ENCODE measurements around the gene CYP2A13.
"Not testable (repeated sequence)": the region's sequence is repeated elsewhere in the genome, so short reads cannot be mapped to it uniquely, and the experiment has no call there.

The CYP2A13 gene, protein sequence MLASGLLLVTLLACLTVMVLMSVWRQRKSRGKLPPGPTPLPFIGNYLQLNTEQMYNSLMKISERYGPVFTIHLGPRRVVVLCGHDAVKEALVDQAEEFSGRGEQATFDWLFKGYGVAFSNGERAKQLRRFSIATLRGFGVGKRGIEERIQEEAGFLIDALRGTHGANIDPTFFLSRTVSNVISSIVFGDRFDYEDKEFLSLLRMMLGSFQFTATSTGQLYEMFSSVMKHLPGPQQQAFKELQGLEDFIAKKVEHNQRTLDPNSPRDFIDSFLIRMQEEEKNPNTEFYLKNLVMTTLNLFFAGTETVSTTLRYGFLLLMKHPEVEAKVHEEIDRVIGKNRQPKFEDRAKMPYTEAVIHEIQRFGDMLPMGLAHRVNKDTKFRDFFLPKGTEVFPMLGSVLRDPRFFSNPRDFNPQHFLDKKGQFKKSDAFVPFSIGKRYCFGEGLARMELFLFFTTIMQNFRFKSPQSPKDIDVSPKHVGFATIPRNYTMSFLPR

DNA sequence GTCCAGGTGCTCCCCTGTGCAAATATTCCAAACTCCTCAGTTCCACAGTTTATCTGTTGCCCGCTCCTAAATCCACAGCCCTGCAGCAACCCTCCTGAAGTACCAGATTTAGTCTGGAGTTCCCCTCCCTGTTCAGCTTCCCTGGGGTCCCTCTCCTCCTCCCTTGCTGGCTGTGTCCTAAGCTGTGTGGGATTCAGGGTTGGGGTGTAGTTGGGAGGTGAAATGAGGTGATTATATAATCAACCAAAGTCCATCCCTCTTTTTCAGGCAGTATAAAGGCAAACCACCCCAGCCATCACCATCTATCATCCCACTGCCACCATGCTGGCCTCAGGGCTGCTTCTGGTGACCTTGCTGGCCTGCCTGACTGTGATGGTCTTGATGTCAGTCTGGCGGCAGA, at the start of gene CYP2A13:
CYP2A13 (plus strand) TSS at position 301 of the 400 bp plus-strand sequence; CDS start at position 322, 21 bp downstream.
- DNase-seq: no peak

DNA sequence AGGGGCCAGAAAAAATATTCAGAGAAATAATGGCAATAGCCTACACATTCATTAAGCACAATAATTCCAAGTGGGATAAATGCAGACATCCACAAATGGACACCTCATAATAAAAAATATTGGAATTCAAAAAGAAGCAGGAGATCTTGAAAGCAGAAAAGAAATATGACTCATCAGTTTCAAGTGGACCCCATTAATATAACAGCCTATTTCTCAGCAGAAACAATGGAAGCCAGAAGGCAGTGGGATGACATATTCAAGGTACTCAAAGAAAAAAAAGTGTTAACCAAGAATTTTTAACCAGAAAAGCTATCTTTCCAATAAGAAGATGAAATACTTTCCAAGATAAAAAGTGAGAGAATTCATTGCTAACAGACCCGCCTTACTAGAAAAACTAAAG, 48.4 kb upstream of the CYP2A13 start:
- DNase-seq: no peak

DNA sequence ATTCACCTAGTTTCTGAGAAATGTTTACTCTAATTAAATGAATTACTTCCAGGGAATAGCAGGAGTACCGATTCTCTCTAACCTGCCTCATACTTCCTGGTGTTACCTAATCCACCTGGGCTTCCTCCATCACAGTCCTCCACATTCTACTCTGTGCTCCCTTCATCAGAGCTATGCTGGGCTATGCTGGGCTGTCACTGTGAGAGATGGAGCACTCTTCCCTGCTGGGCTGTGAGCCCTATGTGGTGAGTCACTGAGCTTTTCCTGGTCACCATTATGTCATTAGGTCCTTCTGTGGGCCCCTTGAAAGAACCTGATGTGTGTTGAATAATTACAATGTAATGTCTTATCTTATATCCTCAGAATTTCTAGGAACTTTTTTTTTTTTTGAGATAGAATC, 43.2 kb upstream of the CYP2A13 start:
- not testable (repeated sequence) for DNase-seq

DNA sequence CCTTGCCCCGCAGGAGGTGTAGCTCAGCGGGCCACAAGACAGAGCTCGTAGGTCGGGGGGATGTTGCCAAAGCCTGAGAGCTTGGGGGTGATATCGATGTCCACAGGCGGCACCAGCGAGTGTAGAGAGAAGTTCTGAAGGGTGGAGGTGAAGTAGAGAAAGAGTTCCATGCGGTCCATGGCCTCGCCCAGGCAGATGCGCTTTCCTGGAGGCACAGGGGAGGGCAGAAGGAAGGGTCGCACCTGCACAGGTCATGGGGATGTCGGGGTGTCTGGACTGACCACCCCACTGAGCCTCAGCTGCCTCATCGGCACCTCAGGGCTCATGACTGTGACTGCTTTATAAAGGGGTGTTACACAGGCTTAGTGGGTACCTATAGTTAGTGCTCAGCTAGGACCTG, 37.8 kb upstream of the CYP2A13 start:
- DNase-seq: no peak

DNA sequence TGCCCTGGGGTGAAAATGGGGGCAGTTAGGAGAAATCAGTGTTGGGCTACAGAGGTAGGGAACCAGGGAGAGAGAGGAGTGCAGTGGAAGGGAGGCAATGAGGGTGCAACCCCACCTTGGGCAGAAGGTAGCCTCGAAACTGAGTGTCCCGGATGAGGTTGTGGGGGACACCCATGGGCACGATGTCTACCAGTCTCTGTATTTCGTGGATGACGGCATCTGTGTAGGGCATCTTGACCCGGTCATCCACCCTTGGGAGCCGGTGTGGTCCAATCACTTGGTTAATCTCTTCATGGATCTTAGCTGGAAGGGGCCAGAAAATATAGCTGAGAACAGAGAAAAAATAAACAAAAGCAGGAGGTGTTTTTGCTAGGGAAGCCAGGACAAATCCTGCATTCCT, 36.1 kb upstream of the CYP2A13 start:
- DNase-seq: not testable (repeated sequence)

DNA sequence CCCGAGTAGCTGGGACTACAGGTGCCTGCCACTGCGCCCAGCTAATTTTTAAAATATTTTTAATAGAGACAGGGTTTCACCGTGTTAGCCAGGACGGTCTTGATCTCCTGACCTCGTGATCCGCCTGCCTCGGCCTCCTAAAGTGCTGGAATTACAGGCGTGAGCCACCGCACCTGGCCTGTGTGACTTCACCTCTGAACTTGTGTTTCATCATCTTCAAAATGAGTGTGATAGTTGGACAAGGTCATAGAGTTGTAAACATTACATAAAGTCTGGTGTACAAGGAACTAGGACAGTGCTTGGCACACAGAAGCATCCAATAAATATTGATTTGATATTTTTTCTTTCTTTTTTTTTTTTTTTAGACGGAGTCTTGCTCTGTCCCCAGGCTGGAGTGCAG, 34.9 kb upstream of the CYP2A13 start:
- not testable (repeated sequence) for DNase-seq

DNA sequence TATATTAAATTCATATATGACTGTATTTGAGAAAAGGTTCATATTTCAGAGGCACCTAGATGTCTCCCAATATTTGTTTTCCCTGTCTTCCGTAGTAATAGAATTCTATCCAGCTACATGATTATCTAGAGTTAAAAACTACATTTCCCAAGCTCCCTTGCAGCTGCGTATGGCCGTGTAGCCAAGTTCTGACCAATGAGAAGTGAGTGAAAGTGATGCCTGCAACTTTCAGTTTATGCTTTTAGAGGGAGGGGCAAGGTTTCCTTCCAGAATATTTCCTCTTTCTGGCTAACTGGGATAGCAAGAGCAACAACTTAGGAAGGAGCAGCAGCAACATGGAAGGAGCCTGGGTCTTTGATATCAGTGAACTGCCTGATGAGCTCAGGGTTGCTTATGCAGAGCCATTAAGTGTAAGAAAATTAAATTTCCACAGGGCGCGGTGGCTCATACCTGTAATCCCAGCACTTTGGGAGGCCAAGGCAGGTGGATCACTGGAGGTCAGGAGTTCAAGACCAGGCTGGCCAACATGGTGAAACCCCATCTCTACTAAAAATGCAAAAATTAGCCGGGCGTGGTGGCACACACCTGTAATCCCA, 23.2 kb upstream of the CYP2A13 start:
- no peak for DNase-seq

DNA sequence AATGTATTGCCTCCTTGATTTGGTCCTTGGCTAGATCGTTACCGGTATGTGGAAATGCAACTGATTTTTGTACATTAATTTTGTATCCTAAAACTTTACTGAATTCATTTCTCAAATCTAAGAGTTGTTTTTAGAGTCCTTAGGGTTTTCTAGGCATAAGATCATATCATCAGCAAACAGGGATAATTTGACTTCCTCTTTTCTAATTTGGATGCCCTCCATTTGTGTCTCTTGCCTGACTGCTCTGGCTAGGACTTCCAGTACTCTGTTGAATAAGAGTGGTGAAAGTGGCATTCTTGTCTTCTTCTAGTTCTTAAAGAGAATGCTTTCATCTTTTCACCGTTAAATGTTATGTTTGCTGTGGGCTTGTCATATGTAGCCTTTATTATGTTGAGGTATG, 12.0 kb upstream of the CYP2A13 start:
- no peak for DNase-seq

DNA sequence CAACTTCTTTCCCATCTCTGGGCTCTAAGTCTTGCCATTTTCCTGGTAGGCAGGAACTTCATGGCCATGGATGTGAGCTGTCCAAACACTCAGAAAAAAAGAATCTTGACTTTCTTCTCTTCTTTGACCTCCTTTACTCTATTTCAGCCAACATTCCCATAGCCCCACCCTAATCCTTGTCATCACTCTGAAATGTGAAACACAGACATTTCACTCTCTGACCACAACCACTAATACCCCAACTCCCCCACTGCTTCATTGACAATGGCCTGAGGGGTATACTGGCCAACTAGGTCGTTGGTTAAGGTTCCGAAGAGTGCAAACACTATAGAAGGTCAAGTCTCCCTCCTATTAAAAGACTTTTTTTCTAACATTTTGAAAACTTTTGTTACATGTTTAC, 4.7 kb upstream of the CYP2A13 start:
- DNase-seq: no peak

DNA sequence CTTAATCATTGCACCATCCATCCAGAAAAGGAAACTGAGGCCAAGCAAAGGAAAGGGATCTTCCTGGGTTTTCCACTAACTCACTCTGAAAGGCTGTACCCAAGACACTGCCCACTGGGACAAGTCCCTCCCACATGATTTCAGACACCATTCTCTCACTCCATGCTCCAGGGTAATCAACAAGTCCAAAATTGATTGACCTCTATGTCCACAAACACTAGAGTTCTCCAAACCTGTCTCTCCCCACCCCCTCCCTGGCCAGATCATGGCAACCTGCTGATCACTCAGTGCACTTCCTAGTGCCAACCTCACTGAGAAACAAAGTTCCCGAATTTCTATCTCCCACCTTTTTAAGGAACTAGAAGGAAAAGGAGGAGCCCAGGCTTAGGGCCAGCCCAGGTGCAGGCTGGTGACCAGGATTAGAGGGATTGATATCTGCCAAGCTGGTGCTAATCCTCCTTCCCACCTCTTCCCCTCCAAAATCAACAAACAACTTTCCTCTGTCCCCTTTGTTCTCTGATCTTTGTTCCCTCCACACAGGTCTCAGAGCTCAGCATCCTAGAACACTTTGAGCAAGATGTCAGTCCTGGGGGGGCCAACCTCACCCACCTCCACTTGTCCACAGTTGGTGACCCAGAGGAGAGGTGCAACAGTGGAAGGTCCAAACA, 2.4 kb upstream of the CYP2A13 start:
- no peak for DNase-seq

DNA sequence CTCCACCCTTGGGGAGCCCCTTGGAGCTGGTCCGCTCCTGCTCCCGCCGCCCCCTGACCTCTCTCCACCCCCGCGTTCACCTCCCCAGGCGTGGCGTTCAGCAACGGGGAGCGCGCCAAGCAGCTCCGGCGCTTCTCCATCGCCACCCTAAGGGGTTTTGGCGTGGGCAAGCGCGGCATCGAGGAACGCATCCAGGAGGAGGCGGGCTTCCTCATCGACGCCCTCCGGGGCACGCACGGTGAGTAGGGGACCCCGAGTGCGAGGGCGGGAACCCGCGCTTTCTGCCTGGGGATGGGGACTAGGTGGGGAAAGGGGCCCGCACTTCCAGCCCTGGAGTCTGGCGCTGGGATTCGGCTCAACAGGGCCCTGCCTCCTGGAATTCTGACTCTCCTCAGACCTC, 1.7 kb downstream of the CYP2A13 start:
- no peak for DNase-seq

DNA sequence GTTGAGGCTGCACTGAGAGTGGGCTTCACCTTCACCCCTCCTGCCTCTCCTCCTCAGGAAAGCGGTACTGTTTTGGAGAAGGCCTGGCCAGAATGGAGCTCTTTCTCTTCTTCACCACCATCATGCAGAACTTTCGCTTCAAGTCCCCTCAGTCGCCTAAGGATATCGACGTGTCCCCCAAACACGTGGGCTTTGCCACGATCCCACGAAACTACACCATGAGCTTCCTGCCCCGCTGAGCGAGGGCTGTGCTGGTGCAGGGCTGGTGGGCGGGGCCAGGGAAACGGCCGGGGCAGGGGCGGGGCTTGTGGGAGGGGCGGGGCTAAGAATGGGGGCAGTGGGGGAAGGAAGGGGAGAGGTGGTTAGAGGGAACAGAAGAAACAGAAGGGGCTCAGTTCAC, 7.5 kb downstream of the CYP2A13 start:
- DNase-seq: no peak

DNA sequence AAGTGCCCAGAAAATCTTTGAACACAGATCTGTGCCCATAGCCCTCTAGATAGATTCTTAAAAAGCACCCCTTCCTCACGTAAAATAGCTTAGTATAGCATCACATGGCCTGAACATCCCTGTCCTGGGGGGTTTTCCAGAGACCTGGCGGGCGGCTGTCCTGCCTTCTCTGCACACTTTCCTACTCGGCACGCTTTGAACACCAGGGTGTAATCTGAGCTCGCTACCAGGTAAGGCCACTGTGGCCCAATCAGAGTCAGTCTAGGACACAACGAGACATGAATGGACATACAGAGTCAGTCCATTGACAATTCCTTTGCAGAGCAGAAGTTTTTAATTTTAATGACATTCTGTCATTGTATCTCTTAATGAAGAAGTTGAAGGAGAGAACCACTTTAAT, 8.1 kb downstream of the CYP2A13 start:
- no peak for DNase-seq

DNA sequence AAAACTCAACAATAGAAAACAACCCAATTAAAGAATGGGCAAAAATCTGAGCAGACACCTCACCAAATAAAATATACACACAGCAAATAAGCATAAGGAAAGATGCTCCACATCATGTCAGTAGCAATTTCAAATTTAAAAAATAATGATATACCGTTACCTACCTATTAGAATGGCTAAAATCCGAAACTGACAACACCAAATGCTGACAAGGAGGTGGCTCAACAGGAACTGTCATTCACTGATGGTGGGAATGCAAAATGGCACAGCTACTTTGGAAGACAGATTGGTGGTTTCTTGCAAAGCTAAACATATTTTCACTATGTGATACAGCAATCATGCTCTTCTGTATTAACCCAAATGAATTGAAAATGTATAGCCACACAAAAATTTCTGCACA, 9.1 kb downstream of the CYP2A13 start:
- DNase-seq: no peak

DNA sequence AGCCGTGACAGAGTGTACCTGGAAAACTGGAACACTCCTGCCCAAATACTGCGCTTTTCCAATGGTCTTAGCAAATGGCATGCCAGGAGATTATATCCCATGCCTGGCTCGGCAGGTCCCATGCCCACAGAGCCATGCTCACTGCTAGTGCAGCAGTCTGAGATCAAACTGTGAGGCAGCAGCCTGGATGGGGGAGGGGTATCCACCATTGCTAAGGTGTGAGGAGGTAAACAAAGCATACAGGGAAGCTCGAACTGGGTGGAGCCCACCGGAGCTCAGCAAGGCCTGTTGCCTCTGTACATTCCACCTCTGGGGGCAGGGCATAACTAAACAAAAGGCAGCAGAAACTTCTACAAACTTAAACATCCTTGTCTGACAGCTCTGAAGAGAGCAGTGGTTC, 10.5 kb downstream of the CYP2A13 start:
- DNase-seq: no peak

DNA sequence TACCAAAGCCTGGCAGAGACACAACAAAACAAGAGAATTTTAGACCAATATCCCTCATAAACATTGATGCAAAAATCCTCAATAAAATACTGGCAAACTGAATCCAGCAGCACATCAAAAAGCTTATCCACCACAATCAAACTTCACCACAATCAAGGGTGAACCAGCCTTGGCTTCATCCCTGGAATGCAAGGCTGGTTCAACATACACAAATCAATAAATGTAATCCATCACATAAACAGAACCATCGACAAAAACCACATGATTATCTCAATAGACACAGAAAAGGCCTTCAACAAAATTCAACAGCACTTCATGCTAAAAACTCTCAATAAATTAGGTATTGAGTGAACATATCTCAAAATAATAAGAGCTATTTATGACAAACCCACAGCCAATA, 14.0 kb downstream of the CYP2A13 start:
- not testable (repeated sequence) for DNase-seq

DNA sequence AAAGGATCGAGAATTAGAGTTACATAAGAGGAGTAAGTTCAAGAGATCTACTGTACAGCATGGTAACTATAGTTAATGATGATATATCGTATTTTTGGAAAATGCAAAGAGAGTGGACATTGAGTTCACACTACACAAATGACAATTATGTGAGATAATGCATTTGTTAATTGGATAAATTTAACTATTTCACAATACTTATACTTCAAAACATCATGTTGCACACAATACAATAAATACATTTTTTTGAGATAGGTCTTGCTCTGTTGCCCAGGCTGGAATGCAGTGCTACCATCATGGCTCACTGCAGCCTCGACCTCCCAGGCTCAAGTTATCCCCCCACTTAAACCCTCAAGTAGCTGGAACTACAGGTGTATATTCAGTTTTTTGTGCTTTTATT, 17.9 kb downstream of the CYP2A13 start:
- no peak for DNase-seq

DNA sequence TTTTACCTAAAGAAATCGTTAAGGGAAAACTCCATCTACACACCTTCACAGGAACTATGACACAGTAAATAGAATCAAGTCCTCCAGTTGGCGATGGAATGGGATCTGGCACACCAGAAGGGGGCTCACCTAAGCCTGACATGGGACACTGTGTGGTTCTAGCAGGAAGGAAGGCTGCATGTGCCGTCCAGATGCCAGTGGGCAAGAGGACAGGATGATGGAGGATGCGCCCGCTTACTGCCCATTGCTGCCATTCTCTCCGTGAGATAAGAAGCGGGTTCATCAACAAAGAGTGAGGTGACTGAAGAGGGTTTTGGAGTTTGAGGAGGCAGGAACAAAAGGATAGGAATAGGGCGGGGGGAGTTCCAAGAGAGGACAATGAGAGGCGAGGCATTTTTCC, 23.0 kb downstream of the CYP2A13 start:
- DNase-seq: no peak

DNA sequence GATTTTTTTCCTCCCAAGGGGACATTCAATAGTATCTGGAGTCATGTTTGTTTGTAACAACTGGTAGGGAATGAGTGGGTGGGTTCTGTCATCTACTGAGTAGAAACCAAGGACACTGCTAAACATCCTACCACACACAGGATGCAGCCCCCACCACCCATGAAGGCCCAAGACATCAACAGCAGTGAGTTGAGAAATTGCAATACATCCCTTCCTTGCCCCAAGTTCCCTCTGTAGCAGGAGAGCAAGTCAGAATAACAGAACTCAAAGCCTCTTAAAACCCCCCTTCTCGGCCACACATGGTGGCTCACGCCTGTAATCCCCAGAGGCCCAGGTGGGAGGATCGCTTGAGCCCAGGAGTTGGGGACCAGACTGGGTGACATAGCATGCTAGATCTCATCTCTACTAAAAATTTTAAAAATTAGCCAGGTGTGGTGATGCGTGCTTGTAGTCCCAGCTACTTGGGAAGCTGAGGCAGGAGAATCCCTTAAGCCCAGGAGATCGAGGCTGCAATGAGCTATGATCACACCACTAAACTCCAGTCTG, 23.6 kb downstream of the CYP2A13 start:
- no peak for DNase-seq

DNA sequence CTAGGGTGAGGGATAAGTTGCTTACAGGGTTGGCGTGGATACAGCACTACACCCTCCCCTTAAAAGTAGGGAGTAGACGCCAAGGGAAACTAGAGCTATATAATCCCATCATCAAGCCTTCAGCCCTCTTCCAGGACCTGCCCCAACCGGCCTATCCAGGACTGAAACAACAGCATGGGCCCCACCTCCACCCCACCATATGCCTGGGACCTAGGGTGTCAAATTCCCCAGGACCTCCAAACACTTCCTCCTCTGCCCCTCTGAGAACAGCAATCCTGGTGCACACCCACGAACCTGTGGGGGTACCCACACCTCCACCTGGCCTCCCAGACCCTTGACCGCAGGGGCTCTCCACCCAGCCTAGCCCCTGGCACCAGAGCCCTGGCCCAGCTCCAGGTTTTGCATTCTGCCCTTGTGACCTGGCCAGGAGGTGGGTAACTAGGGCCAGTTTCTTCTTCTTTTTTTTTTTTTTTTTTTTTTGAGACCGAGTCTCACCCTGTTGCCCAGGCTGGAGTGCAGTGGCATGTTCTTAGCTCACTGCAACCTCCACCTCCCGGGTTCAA, 24.6 kb downstream of the CYP2A13 start:
- DNase-seq: no peak

DNA sequence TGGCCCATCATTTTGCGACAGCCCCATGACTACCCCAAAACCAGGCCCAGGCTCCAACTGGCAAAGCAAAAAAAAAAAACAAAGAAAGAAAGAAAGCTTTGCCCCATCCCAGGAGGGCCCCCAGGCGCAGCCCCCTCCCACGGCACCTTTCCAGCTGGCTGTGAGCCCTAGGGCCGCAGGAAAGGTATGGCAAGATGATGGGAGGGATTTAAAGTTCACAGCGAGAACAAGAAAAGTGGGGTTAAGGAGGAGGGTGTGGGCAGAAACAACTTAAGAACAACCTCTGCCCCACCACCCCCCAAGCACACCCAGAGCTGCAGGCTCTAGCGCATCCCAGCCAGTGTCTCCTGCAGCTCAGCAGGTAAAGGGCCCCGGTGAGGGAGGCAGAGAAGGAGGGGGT, 25.9 kb downstream of the CYP2A13 start, which contains the start of gene CYP2F1:
CYP2F1 (plus strand) TSS at position 301 of the 400 bp plus-strand sequence. CDS start 1,757 bp downstream, outside the sequence.
- no peak for DNase-seq

DNA sequence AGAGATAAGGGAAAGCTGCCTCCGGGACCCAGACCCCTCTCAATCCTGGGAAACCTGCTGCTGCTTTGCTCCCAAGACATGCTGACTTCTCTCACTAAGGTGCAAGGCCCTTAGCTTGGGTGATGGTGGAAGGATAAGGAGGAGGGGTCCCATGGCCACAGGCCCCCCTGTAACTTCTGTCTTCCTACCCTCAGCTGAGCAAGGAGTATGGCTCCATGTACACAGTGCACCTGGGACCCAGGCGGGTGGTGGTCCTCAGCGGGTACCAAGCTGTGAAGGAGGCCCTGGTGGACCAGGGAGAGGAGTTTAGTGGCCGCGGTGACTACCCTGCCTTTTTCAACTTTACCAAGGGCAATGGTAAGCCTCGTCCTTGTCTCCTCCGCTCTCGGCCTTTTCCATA, 28.0 kb downstream of the CYP2A13 start:
- DNase-seq: no peak

Measured in NCI-H1436 (cell line).